ENCODE results near the gene FOXP4.

The FOXP4 gene

DNA sequence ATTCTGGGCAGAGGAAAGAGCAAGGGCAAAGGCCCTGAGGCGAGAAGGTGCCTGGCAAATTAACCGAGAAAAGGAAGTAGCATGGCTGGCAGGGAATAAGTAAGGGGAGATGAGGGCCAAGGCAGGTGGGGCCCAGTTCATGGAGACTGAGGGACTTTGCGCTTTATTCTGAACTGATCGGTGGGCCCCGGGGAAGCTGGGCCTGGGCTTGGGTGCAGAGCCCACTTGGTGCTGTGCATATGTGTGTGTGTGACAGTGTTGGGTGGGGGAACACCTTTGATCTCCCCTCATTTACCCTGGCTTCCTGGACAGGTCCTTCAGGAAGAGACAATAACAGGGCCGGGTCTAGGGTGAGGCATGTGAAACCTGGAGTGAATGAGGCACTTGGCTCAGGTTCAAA lies 89.2 kb downstream of the FOXP4 start:
- no peak for DNase-seq

DNA sequence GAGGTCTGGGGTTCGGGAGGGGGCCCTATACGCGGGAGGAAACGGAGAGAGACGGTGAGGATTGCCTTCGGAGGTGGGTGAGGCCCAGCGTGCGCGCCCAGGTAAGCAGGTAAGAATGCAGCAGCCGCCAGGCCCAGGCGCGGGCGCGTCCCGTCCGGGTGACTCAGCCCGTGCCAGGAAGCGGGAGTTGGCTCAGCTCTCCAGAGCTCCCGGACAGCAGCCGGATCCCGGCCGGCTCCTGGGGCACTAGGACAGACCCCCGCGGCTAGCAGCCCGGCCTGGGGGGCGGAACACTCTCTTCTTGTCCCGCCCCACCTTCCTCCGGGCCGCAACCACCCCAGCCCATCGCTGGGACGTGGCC lies 90.6 kb downstream of the FOXP4 start:
- no peak for DNase-seq

DNA sequence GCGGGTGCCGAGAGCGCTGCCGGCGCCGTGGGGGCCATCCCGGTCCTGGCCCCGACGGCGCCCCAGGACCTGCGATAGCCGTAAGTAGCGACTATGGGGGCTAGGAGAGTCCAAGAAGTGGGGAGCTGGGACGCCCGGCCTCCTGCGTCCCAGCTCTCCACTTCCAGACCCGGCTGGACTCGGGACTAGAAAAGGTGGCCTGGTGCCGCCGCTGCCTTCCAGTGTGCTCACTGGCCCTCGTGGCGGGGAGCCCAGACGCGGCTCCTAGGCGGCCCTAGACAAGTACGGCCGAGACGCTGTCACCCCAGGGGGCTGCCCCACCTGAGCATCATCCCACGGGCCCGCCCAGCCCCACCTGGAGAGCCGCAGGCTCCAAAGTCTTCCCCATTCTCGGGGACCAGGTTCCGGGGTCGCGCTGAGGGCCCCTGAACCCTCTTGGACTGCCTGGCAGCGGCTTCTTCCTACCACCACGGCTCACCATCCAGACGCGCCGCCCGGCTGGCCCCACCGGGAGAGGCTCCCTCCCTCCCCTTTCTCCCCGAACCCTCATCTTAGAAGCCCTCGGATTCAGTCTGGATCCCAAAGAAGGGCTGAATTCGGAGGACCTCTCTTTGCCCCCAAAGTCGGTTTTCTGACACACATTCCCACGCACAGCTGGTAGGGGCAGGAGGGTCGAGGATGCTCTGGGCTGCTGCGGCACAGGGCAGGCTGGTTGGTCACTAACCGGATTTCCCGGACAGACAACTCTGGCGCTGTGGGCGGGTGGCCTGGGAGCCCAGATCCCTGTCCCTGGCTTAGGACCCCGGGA lies 91.2 kb downstream of the FOXP4 start:
- DNase-seq, result no peak

DNA sequence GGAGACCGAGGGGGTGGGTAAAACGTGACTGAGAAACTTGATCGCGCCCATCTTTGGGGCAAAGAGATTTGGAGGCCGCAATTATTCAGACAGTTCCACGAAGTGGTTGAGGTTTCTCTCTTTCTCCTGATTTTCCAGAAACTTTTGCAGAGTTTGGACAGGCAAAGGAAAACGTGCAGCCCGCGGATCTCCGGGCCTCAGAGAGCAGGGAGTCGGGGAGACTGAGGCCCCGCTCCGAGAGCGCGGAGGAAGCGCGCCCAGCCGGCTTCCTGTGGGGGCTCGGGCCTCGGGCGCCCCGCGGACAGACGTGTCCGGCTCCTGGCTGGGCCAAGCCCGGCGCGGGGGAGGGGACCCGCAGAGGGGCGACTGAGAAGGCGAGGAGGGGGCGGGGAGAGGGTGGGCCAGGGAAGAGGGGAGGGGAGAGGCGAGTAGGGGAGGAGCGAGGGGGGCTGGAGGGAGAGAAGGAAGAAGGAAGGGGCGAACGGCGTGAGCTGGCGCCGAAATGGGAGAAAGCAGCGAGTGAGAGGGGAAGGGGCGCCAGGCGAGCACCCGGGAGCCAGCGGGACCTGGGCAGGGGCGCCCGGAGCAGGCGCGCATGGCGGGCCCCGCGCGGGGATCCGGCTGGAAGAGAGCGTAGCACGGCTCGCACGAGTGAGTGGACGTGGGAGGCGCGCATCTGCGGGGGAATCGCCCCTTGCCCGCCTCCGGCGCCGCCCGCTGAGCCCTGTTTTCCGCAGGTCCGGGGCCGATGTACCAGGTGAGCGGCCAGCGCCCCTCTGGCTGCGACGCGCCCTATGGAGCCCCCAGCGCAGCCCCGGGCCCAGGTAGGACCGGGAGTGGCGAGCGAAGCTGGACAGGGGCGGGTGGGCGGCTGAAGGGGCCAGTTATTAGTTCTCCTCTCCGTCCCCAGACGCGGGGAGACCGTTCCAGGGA lies 92.1 kb downstream of the FOXP4 start, which contains the start of gene MDFI:
Gene MDFI (plus strand): TSS at position 467 of the 933 bp plus-strand sequence. CDS start 282 bp downstream, at position 749.
- no peak for DNase-seq

DNA sequence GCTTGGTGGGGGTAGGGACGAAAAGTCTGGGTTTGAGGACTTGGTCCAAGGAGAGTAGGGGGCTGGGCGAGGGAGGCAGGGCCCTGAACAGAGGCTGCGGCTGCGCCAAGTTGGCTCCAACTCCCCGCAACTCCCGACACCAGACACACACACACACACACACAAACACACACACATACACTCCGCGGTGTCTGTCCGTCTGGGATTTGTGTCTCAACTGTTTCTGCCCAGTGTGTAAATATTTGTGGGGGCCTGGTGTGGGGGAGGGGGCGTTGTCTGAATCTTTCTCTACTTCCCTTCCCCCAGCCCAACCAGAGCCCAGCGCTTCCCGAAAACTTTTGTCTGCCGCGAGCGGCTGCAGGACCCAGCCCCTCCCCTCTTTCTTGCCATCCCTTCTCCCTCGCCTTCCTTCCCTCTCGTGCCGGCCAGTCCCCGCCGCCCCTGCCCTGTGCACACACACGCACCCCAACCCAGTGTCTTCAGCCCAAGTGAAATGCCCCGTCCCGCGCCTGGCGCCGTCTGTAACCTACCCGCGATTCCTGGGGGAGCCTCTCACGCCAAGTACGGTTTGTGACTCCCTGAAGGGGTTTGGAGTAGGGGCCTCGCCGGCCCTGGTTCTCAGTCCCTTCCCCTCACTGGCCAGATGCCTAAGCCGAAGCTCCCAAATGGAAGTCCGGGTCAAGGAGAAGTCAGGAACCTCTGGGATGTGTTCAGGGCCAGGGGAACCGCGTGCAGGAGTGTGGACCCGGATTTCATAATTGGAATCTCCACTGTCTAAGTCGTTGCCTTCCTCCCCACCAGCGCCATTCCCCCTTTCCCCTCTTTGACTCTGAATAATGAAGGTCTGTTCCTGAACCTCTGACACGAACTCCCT lies 93.0 kb downstream of the FOXP4 start:
- DNase-seq, result no peak

DNA sequence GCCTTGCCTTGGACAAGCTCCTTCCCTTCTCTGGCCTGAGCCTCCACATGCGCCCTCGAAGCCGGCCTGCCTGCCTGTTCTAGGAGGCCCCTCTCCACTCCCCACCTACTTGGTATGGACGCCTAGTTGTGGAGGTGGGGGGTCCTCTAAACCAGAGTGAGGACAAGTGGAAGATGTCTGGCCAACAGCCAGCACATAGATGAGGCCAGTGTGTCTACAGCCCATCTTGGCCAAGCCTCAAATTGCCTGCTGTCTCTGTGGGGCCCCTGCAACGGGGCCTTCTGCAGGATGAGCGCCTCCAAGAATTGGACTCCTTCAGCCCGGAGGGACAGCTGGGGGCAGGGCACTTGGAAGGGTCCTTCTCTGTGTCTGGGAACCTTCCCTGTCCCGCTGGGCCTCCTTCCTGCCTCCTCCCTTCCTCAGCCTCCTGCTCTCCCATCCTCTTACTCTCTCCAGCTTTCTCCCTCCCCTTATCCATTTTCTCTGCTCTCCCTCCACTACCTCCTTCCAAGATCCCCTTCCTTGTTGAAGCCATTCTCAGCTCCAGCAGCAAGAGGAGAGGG lies 93.7 kb downstream of the FOXP4 start:
- DNase-seq, result no peak

DNA sequence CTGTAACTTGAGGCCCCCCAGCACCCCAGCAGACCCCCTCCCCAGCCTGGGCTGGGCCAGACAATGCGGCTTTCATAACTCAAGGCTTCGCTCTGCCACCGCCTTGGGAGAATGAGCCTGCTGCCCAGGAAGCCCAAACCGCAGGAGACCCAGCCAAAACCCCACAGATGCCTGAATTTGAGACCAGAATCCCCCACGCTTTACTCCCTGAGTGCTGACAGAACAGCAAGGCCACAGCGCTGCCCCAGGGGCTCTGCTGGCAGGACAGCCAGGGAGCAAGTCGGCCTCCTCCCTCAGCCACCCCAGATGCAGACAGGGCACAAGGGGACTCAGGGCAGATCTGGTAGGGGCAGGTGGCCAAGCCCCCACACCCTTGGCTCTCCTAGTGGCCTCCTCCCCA lies 94.2 kb downstream of the FOXP4 start:
- no peak for DNase-seq

DNA sequence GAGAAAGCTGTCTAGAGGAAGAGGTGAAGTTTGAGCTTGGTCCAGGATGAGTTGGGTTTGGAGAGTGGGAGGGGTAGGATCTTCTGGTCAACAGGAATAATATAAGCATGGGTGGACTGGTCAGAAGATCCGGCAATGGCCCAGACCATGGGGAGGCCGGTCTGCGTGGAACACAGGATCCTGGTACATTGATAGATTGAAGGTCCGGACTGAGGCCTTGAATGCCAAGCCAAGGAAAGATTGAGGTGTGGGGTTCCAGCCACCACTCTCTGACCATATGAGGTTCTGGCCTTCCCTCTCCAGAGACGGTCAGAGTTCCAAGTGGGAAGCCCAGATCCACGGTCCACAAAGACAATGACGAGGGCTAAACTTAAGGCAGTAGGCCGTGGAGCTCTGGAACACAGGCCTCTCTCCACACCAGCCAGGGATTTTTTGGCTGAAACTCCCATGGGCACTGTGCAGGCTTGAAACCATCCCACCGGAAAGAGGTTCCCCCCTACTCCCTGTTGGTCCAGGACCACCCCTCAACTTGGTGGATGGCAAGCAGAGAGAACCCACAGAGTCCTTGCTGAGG lies 95.3 kb downstream of the FOXP4 start:
- DNase-seq, result no peak

DNA sequence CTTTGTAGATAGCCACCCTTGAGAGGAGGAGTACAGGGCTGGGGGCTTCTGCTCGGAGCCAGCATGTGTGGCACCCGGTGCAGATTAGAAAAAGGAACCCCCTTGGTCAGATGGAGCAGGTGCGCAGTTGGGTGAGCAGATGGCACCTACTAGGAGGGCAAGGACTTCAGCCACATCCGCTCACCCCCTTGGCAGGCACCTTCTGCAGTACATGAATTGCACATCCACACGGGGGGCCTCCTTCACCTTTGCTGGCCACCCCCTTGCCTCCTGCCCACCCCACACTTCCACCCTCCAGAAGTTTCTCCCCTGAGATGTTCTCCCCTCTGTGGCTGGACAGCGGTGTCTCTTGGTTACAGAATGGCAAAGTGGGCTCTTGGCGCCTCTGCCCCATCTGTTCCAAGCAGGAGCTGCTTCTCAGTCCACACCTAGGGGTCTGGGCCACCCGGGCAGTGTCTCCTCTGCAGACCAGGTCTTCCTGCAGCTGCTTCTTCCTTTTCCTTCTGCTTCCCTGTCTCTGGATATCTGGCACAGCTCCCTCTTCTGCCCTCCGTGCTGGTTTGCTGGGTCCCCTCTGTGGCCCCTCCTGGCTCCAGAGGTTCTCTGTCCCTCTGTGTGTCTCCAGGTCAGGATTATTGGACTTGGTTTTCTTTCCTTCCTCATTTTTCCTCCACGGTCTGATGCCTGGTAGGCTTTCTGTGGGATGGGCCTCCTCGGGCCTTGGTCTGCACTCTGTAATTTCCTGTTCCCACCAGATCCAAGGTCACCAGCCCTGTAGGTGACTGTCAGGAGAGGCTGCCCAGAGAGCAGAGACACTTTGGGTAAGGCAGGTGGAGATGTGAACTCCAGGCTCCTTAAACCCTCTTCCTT lies 96.1 kb downstream of the FOXP4 start:
- no peak for DNase-seq

DNA sequence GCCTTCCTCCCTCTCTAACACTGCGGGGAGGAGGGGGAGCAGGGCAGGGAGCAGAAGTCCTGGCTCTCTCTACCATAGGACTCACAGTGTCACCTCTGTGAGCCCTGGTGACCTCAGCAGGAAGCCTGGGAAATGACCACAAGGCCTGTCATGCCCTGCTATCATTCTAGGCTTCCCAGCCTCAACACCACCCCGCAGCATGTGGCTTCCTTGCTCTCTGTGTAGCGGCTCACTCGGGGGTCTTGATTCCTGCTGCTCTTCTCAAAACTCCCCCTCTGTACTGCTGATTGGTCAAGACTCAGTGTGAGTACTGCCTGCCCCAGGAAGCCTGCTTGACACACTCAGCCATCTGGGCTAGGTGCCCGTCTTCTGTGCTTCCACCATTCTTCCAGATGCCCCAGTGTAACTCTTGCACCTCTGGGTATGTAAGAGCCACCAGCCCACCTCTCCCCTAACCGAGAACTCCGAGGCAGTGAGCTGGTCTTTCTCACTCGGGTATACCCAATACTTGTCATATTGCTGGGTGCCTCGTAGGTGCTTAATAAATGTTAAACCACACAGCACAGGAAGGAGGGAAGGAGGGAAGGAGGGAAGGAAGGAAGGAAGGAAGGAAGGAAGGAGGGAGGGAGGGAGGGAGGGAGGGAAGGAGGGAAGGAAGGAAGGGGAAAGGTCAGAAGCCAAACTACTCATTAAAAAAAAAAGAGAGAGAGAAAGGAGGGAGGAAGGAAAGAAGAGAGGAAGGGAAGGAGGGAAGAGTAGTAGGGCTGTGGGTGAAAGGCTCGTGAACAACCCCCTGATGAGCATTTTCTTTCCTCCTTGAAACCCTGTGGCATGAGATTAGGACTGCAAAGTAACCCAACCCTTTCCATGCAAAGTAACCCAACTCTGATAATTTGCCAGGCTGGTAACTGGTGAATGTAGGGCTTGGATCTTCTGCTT lies 97.0 kb downstream of the FOXP4 start:
- DNase-seq, result no peak

DNA sequence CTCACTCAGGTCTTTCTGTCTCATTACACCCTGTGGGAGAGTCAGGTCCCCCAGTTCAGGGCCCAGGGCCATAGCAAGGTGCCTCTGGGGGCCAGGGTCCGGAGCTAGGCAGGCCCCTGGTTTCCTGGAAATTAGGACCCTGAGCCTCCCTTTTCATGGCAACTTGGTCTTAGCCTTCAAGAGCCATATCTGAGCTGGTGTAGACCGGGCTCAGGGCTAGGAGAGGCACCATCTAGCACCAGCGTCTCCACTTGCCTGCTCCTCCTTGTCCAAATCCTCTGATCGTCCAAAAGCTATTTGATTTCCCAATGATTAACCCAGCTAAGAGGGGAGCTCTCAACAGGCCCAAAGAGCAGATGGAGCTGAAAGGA lies 97.7 kb downstream of the FOXP4 start:
- no peak for DNase-seq

DNA sequence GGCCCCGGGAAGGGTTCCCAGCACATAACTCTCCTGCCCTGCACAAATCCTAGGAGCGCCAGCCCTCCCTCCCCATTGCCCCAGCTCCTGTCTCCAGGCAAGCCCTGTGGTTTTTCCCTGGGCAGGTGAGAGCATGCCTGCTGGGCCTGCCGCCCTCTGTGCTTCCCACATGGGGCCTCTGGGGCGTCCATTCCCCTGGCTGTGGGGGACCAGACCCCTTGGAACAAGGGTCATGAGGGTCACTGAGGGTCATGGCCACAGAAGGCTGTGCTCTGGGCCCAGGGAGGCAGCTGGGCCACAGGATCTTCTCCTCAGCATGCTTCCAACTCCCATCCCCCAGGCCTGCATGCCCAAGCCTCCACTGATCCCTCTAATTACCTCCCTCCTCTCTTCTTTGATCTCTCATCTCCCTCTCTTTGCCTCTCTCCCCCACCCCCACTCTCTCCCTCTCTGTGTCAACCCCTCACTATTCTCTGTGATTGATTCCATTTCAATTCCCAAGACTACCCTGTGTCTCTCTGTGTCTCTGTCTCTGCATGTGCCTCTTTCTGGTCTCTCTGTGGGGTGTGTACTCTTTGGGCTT lies 98.2 kb downstream of the FOXP4 start:
- no peak for DNase-seq

DNA sequence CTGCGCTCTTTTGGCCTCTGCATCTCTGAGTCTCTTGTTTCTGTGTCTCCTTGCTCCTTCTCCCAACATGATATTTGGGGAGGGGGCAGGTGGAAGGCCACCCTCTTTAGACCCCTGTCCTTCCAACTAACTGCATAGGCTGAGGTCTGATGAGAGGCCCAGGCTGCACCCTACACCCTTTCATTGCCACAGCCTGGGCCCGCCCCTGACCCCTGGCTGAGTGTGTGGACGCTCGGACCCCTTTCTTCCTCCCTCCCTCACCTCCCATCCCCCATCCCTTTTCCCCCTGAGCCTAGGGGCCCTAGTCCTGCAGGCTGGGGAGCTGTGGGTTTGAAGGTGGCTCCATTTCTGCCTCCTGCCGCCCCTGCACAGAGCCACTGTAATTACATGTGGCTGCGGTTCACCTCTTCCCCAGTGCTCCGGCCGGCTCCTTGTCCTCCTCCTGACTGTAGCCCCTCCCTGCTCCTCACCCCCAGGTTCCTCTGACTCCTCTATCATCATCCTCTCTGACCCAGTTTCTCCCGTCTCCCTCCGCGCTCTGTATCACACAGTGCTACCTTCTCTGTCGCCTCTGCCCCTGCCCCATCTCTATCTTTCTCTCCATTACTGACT lies 98.9 kb downstream of the FOXP4 start:
- DNase-seq, result no peak

DNA sequence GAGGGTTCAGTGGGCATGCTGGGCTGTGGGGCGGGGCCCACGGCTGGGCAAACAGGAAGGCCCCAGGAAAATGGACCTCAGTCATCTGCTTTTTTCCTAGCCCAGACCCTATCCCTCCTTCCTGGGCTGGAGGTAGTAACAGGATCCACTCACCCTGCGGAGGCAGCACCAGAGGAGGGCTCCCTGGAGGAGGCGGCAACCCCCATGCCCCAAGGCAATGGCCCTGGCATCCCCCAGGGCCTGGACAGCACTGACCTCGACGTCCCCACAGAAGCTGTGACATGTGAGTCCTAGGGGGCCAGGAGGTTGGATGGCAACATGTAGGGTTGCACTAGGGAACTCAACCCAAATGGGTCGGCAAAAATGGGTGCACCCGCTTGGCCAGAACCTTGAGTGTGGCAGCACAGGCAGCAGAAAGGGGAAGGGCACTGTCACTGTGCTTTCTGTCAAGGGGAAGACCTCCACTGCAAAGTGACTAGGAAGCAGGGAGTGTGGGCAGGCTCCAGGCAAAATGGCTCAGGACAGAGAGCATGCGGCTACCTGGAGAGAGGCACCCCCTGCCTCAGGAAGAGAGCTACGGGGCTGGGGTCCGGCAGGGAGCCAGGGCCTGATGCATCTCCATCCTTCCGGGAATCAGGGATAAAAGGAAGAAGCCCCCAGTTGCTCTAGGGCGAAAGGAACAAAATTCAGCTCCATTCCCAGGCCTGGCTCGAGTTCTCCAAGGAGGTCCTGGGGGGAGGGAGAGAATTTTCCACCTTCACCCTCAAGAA lies 100.0 kb downstream of the FOXP4 start:
- no peak for DNase-seq

DNA sequence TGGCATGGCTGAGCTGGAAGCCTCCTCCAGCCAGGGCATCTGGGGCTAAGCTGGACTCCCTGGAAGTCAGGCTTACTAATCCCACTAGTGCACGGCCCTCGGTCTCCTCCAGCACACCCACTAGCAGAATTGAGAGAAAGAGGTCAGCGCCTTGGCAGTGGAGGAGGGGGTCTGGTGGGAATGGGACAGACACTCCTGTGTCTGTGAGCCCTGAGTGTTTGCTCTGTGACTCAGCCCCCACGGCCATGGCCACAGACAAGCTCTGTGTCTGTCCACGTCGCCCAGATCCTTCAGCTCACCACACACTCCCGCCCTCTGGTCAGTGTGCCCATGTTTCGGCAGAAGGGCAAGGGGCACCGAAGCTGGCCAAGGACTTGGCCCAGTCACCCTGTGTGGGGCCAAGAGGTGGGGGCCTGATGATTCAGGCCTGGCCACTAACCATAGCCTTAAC lies 100.9 kb downstream of the FOXP4 start:
- DNase-seq, result no peak

DNA sequence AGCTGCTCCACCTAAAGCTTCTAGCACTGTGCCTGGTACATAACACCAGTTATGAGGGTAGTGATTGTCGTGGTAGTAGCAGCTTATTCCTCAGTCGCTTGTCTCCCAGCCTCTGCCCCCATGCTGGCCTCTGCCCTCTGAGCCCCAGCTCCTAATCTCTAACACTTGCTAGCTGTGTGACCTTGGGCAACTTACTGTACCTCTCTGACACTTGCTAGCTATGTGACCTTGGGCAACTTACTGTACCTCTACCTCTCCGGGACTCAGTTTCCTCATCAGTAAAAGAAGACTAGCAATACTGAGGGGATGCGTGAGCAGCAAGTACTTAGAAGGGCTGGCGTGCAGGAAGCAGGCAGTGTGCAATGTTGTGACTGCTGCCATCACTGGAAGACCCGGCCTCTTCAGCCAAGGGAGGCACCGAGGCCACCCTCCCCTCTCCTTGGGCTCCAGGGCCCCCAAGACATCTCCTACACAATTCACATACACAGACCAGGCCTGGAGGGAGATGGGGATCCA lies 101.9 kb downstream of the FOXP4 start:
- DNase-seq, result no peak

DNA sequence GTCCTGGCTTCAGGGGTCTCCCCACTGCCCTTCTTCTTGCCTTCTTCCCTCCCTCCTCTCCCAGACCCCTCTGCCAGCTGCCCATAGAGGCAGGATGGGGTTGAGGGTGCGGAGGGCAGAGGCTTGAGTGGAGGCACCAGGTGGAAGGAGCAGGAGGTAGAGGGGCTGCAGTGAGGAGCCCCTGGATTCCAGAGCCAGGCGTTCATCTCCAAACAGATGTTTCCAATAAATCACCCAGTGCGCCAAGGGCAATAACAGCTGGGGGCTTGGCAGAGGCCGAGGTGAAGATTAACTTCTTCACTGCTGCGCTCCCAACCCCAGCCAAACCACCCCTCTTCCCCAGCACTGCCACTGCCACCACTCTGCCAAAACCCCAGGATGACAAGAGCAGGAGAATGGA lies 102.7 kb downstream of the FOXP4 start:
- no peak for DNase-seq

DNA sequence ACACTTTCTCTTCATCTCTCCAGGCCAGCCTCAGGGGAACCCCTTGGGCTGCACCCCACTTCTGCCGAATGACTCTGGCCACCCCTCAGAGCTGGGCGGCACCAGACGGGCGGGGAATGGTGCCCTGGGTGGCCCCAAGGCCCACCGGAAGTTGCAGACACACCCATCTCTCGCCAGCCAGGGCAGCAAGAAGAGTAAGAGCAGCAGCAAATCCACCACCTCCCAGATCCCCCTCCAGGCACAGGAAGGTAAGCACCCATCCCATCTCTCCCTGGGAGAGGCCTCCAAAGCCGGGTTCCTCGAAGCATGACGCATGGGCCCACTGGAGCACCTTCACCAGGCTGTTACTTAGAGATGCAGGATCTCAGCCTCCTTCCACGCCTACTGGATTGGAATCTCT lies 103.4 kb downstream of the FOXP4 start:
- no peak for DNase-seq
